Measurements from ENCODE around the gene TGM3.

TGM3 gene

DNA sequence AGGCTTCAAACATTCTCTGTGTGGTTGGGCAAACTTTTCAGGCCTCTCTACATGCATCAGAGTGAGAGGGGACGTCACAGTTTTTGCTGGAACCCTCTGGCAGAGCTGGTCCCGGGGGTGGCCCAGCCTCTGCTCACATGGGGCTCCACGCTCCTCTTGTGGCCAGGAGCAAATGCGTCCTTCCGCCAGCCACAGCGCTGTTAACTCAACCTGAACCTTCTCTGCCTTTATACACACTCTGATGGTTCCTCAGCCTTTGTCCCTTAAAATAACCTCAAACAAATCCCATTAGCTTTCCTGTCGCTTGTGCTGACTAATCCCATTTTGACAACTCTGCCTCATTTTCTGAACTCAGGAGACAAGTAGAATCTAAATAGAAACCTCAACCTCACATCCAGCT, 45.5 kb downstream of the TGM3 start:
- no peak for DNase-seq

DNA sequence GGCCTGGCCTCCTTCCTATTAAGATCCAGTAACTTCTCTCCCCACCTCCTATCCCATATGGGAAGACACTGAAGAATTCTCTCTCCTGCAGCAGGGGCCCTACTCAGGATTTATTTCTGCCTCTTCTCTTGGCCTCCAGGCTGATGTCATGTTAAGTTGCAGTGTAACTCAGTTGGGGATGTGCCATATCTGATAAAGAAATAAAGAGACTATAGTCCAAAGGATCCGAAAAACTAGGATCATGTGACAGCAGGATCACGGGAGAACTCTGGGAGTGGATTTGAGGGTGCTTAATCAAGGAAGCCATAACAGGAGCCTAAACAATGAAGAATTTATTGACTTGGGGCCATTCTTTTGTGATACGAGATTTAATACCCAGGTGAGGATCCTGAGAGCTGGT, 46.4 kb downstream of the TGM3 start:
- DNase-seq: no peak

DNA sequence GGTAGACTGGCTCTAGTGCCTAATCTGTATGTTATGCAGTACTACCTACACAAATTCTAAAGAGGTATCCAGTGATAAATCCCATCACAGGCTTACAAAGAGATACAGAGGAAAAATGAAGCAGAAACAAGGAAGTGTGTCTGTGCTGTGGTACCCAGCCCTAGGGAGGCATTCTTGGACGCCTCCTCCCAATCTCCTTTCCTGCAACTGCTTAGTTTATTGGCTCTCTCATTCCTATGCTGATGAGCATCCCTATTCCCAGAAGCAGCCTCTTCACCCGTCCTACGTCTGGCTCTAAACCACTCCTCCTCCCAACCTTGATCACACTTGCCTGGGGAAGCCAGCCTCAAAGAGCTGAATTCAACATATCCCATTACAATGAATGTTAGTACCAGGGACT, 50.4 kb downstream of the TGM3 start:
- DNase-seq: no peak

DNA sequence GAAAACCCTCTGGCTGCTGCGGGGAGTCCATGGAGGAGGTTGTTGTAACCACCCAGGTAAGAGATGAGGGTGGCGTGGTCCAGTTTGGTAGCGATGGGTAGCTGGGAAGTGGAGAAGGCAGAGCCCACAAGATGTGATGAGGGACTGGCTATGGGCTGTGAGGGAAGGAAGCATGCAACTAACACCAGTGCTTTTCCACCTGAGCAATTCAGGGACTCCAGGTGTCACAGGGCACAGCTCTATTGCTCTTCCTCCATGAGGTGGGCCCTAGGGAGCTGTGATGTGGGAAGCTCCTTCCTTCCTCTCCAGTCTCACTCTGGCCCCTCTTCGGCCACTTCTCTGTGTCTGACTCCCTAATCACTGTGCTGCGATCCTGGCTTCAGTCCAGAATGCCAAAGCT, 52.5 kb downstream of the TGM3 start:
- no peak for DNase-seq

DNA sequence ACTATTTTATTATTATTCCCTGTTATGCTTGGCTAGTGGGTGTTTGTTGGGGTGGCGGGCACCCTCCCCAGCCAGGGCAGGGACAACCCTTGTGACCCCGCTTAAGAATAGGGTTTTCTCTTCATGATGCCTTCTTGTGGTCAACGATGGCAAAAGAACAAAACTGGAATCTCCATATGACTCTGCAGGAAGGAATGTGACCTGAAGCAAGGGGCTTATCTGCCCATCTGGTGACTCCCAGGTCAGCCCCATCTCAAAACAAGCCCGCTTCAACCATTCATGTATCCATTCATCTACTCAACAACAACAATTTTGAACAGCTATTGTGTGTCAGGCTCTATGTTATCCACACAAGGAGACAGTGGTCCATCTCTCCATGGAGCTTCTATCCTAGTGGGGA, 54.0 kb downstream of the TGM3 start:
- no peak for DNase-seq

DNA sequence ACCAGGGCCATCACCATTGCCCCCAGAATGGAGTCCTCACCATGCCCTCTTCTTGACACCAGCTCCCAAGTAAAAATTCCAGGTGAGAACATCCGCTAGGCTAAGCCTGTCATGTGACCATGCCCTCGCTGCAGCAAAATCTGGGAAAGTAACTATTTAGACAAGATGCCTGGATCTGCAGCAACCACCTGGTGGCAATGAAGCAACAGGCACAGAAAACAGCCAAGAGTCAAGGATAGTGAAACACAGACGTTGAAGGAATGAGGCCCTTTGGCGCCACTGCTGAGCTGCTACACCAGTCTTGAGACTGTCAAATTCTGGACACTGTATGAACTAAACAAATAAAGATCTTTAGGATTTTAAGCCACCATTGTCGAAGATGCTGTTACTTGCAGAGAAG, 54.8 kb downstream of the TGM3 start:
- DNase-seq: no peak

DNA sequence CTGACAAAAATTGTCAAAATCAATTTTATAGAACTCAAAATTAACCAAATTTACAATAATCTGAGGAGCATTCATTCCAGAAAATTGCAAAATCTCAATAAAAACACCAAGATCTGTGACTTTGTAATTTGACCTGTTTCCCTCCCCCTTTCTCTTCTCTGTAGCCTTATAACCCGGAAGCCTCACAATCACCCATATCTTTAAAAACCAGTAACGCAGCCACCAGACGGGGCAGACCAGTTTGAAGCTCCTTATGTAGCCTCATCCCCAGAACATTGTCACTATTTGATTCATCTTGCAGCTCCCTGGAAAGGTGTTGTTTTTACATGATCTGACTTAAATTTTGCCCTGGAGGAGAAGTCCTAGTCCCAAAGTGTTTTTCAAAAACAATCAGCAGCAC, 57.4 kb downstream of the TGM3 start:
- no peak for DNase-seq

DNA sequence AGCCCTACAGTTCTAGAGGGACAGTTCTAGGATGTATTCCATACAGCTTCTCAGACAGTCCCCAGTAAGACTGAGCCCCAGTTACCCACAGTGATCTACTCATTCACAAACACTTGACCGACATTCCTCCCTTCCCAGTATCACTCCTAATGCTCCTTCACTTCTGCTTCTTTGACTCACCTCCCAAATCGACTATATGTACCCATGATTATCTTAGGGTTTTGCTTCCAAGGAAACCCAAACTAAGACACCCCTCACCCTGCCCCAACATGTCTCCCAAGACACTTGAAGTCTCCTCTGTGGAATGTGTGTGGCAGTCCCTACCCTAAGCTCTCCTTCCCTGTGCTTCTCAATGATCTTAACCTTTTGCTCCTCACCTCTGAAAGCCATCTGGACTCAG, 61.3 kb downstream of the TGM3 start:
- DNase-seq: no peak

DNA sequence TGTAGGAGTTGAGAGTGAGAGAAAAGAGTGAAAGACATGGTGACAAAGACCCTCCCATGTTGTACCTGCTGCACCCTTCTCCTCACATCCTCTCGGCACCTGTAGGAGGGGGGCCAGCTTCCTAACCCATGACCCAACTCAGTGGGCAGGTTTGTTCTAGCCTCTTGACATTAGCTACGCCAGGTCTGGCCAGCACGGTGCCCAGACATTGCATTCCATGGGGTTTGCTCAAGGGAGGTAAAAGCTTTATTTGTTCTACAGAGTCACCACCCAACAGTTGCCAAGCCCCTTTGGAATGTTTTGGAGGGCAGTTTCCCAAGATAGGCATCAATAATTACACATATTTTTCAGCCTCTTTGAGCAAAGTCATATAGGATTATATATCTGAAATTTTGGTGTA, 62.2 kb downstream of the TGM3 start:
- no peak for DNase-seq

DNA sequence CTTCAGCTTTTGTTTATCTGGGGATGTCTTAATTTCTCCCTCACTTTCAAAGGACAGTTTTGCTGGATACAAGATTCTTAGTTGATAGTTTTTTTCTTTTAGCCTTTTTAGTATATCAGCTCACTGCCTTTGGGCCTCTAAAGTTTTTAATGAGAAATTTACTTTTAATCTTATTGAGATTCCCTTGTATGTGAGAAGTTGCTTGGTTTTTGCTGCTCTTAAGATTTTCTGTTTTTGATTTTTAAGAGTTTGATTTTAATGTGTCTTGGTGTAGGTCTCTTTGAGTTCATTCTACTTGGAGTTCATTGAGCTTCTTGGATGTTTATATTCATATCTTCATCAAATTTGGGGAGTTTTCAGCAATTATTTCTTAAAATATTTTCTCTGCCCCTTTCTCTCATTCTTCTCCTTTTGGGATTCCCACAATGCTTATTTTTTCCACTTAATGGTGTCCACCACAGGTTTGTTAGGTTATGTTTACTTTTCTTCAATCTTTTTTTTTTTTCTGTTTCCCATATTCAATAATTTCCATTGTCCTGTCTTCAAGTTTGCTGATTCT, 65.3 kb downstream of the TGM3 start:
- DNase-seq: no peak

DNA sequence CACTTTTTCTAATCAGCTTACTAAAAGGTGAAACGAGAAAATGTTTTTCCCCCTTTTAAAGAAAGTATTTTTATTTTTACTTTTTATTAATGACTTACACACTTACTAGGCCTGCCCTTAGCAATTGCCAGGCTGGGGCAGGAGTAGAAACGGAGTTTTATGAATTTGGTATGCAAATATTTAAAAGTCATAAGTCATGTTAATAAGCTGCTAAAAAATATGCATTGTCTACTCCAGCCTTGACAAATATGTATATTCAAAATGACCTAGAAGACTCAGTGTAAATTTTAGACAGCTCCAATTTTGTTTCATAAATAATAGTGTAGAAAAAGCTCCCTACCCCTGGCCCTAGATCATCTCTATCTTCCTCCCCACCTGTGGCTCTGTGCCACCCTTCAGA, 67.4 kb downstream of the TGM3 start:
- no peak for DNase-seq

DNA sequence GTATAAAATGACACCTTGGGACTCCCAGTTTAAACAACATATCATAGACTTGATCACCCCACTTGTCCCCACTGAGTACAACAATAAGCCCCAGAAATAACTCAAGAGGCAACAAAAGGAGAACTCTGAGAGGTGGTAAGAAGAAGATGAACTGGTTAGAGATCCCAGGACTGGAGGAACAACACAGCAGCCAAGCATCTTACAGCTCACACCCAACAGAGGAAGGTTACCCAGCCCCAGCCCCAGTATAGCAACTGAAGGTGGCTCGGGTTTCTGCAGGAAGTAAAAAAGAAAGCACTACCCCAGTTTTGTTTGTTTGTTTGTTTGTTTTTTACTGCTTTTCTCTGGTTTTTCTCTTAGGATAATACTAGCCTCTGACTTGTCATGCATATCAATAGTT, 67.8 kb downstream of the TGM3 start:
- DNase-seq: no peak

DNA sequence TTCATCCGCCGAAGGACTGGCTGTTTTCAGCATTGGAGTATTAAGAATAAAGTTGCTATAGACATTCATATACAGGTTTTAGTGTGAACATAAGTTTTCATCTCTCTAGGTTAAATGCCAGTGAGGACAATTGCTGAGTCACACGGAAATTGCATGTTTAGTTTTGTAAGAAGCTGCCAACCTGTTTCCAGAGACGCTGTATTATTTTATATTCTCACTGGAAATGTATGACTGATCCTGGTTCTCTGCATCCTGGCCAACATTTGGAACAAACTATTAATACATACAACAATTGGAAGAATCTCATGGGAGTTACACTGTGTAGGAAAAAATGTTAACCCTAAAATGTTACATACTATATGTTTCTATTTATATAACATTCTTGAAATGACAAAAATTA, 68.2 kb downstream of the TGM3 start:
- no peak for DNase-seq

DNA sequence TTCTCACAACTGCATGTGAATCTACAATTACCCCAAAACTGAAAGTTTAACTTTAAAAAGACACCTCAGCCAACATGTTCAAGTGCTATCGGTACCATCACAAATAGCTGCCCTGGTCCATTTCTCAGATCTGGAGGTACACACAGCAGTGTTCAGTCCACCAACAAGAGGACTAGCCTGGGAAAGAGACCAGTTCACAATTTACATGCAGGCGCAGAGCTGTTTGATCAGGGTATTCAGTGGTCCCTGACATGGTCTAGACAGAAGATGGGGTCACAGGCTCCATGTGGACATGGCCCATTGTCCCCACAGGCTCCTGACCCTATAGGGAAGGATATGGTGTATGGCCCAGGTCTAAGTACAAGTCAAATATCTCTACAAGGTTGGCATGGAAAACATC, 69.3 kb downstream of the TGM3 start:
- DNase-seq: no peak

DNA sequence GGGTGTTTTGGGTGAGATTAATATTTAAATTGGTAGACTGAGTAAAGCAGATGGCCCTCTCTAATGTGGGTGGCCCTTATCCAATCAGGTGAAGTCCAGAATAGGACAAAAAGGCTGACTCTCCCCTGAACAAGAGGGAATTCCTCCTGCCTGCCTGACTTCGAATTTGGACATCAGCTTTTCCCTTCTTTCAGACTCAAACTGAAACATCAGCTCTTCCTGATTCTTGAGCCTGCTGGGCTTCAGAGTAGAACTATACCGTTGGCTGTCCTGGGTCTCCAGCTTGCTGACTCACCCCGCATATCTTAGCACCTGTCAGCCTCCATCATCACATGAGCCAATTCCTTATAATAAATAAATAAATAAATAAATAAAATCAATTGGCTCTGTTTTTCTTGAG, 69.9 kb downstream of the TGM3 start:
- no peak for DNase-seq

DNA sequence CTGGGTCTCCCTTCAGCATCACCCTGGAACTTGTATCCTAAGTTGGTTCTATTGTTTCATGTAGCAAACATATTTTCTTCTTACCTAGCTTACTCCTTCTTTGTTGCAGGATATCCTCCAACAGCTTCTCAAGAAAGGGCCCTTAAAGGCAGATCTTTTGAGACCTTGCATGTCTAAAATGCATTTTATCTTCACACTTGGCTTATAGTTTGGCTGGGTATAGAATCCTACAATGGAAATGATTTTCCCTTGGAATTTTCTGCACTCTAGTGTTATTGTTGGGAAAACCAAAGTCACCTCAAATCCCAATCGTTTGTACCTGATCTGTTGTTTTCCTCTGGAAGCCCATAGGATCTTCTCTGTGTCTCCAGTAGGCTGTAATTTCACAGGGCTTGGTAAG, 72.8 kb downstream of the TGM3 start:
- DNase-seq: no peak

DNA sequence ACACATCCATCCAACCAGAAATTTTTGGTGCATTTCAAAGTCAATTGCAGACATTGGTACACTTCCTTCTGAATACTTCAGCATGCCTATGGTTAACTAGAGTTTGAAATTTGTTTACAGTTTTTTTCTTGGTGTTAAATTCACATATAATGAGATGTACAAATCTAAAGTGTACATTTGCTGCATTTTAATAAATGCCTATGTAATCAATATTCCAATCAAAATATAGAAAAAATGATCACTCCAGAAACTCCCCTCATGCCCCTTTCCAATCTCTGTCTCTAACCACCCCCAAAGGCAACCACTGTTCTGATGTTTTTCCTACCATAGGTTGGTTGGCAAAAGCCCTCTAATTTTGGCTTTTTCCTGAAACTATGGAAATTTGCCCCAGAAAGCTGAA, 77.3 kb downstream of the TGM3 start:
- DNase-seq: no peak

DNA sequence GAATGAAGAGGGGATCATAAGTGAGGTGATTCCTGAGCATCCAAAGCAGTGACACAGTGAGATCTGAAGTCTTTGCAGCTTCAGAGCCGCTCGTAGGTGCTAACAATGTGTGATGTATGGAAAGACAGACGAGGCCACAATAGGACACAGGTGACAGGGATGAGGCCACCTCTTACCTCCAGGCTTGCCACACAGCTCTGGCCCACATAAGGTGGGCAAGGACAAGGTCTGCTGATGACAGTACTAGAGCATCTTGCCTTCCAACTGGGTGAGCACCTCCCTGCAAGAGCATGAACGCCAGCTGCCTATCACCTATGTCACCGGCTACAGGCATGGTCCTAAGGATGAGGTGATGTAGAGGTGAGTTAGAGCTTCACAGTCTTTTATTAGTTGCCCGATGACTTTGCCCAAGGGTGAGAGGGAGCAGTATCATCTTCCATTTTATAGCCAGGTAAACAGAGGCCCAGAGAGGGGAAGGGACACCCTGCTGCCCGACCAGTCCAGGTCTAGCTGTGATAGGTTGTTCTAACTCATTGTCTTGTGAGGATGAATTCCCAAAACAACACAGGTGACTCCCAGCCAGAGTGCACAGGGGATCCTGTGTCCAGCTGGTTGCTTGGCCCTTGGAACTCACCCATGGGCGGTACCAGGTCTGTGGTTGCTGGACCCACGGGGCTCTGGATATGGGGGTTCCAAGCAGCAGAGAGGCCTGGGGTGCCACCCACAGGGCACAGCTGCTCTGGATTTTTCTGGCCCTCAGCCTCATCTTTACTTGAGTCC, 78.7 kb downstream of the TGM3 start:
- no peak for DNase-seq

DNA sequence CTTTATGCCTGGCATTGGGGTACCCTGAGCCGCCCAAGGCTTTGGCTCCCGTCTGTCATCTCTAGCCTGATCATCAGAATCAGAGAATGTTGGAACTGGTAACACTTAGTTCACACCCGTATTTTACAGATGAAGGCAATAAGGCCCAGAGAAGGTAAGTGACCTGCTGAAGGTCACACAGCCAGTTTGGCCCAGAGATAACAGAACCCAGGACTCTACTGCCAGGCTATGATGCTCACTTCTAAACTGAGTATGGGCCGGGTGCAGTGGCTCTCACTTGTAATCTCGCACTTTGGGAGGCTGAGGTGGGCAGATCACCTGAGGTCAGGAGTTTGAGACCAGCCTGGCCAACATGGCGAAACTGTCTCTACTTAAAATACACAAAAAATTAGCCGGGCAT, 83.1 kb downstream of the TGM3 start:
- no peak for DNase-seq

DNA sequence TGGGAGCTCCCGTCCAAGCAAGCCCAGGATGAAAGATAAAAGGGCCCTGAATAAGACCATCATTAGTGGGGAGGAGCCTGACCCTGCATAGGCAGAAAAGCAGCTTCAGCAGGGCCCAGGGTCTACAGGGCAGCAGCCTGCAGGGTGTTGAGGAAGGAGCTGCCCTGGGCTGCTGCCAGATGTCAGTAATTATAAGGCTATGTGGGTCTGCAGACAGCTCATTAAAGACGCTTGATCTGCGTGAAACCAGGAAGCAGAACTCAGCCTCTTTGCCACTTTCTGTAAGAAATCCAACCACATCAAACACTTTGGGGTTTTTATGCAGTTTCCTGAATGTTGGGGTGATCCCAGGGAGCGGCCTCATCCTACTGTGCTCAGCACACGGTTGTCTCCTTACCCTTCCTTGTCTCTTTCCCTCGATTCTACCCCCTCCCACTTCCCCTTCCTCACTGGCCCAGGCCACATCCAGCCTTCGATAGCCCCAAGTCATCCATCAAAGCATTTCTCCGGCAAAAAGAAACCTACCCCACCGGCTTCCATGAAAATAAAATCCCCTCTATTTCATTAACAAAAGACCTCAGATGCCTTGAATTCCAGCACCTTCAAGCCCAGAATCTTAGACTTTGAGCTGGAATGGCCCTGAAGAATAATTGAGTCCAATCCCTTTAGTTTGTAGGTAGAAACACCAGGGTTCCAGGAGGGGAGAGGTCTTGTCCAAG, 83.9 kb downstream of the TGM3 start:
- no peak for DNase-seq

DNA sequence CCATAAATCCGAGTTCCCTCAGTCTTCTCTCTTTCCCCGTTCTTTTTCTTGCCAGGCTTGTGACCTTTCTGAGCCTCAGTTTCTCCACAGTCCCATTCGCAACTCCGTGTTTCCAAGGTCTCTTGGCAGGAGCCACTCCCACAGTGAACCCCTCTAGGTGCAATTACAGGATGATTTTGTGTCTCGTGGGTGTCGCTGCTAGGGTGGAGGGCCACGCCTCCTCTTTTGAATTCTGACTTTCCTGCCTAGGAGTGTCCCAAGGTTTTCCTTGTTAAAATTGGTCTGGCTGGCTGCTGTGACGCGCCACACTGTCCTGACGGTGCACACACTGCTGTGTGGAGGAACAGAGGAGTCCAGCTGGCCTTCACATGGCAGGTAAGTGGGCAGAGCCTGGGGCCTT, 84.8 kb downstream of the TGM3 start, which contains the start of gene TGM6:
TGM6 (plus strand) TSS at position 301 of the 400 bp plus-strand sequence; CDS start at position 369, 68 bp downstream.
- no peak for DNase-seq

DNA sequence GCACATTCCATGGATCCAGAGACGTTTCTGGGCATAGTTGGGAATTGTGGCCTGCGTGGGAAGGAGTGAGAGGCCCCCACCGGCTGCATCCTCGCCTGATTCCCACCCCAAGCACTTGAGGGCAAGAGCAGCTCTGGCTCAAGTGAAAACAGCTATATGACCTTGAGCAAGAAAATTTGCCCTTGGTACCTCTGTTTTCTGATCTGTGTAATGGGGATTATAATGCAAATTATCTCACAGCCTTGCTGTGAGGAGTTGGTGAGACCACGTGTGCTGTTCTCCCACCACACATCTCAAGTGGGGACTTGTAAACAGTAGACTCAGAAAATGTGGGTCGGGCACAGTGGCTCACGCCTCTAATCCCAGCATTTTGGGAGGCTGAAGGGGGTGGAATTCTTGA, 85.5 kb downstream of the TGM3 start:
- DNase-seq: no peak

DNA sequence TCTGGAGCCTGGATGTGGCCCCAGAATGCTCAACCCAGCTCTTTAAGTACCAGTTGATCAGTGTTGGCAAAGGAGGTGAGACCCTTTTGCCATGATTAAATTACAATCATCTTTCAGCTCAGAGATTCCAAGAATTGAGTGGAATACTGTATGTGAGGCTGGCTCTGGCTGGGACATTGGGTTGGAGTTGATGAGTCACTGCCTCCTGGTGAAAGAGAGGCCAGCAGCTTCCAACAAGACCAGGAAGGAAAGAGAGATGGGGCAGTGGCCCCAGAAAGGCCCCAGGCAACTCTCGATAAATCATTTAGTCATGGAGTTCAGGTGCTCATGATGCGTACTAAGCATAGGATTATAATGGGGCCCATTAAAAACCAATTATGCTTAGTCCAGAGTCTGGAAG, 87.0 kb downstream of the TGM3 start:
- DNase-seq: no peak

DNA sequence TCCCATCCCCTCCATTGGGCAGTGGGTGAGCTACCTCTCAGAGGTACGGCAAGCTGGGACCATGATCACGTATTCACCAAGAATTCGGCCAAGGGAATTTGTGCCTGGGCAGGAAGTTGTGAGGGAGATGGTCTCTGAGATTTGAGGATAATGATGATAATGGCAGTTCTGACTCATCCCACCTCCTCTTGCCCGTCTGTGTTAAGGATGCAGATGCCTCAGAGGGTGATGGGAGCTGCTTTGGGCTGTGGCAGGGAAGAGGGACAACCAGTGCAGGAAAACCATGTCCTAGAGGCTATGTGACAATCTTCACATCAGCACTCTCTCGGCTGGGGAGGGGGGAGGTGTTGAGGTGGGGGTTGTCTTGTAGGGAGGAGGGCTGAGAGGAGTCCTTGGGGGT, 89.2 kb downstream of the TGM3 start:
- no peak for DNase-seq

DNA sequence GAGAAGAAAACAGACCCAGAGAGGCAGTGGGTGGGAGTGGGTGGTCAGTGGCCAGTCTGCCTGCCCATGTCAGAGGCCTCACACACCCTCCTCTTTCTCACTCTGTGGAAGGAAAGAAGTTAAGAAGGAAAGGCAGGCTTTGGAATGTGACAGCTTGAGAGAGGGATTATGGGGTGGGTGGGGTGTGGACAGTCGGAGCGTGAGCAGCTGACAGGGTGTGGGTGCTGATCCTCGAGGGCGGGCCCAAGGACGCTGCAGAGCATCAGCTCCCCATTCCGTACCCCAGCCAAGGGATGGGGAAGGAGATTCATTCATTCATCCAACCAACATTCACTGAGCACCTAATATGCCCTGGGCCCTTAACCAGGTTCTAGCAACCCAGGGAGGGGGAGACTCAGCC, 89.7 kb downstream of the TGM3 start:
- no peak for DNase-seq

All from NCI-H2171 (cell line).